Spinal cord (tissue), 10 donors: Measurements from ENCODE around the gene MORN5. TPM values are rescaled to one million over a fixed set of nuclear protein-coding genes. Genes with fewer than 3 reads are reported as not detected.

Experiments
- DNase-seq, 6 donors: peaks; one replicate each; pipeline versions ENCODE4 v3.0.0 to v3.0.0-alpha.2; 2013 to 2015; ENCODE audit warnings: low spot score in 6 of 6, low read depth in 4 of 6
- H3K27ac ChIP-seq: one replicate; pipeline ENCODE4 v1.5.1; 2013; ENCODE audit warnings: low read depth, low read length, control low read depth
- H3K27me3 ChIP-seq: one replicate; pipeline ENCODE4 v1.6.1; 2013; ENCODE audit warnings: low read length; ENCODE audit not compliant: control insufficient read depth, insufficient read depth
- H3K36me3 ChIP-seq: one replicate; pipeline ENCODE4 v1.6.1; 2013; ENCODE audit warnings: low read length; ENCODE audit not compliant: control insufficient read depth, insufficient read depth
- H3K4me1 ChIP-seq: one replicate; pipeline ENCODE4 v1.6.1; 2013; ENCODE audit warnings: low read length; ENCODE audit not compliant: control insufficient read depth, insufficient read depth
- H3K4me3 ChIP-seq: one replicate; pipeline ENCODE4 v1.5.1; 2013; ENCODE audit warnings: low read depth, low read length, control low read depth
- H3K9me3 ChIP-seq: one replicate; pipeline ENCODE4 v1.6.1; 2013; ENCODE audit warnings: low read length; ENCODE audit not compliant: control insufficient read depth, insufficient read depth
- WGBS: methylation state at CpG from one replicate; pipeline ENCODE4 v1.1.5; 2013; ENCODE audit warnings: missing lambda C conversion rate; ENCODE audit not compliant: insufficient coverage; 5-methylcytosine and 5-hydroxymethylcytosine counted together
- polyA plus RNA-seq, 2 donors: library from polyadenylated mRNA; unstranded; fragments of 120-200 nt; gene quantifications; one replicate each; pipeline ENCODE4 v1.2.1, GENCODE V29; 2013; ENCODE audit not compliant: insufficient read length in 2 of 2
- small RNA-seq: library from RNA; depleted of rRNA; stranded (forward); fragments of <200 nt; gene quantifications from one replicate; pipeline ENCODE3, GENCODE V24; 2014; ENCODE audit warnings: low replicate concordance
- total RNA-seq, 2 donors: library from RNA; depleted of rRNA in 1 of 2; stranded (reverse); fragments of 120-200 nt in 1 of 2; fragments of >200 nt in 1 of 2; gene quantifications; one replicate each; pipeline versions ENCODE4 v1.2.3 to v1.2.4, GENCODE V29; 2013 to 2014
- donor health status: healthy.

The MORN5 gene
- total and polyA plus RNA-seq, 4 donors: 5.8 to 18.7 (median 7.7) TPM

DNA sequence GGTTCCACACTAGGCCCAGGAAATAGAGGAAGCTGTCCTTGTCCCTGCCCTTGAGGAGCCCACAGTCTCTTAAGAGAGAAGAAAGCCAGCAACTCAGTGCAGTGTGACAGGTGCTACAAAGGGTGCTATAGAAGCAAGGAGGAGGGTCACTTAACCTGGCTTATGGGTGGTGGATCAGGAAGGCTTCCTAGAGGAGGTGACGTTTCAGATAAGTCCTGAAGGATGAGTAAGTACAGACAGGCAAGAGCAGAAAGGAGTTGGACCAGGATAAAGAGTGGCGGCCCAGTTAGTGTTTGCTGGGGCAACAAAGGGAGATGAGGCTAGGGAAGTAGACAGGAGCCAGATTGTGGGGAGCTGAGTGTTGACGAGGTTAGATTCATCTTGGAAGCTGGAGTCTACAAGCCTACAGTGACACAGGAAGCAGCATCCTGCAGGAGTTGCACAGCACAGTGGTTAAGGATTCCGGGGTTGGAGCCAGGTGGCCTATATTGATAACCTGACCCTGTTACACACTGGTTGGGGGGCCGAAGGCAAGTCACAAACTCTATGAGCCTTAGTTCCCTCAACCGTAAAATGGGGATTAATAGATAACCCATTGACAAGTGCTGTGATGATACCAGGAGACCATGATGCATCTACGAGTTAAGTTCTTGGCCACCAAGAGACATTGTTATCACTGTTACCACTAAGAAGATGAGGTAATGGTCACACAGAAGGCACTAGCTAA lies 74.5 kb downstream of the MORN5 start:
- H3K27ac ChIP-seq: no peak overlapping the region
- H3K36me3 ChIP-seq: no peaks in the 10 kb centered on the region
- no peak for DNase-seq
- WGBS: 82% methylated on average over 6 of the region's 7 CpGs
- H3K9me3 ChIP-seq: no peaks in the 10 kb centered on the region
- H3K27me3 ChIP-seq: peaks cover 48% of the 10 kb centered on the region
- no peak overlapping the region for H3K4me3 ChIP-seq
- peaks cover under 1% of the 10 kb centered on the region for H3K4me1 ChIP-seq

DNA sequence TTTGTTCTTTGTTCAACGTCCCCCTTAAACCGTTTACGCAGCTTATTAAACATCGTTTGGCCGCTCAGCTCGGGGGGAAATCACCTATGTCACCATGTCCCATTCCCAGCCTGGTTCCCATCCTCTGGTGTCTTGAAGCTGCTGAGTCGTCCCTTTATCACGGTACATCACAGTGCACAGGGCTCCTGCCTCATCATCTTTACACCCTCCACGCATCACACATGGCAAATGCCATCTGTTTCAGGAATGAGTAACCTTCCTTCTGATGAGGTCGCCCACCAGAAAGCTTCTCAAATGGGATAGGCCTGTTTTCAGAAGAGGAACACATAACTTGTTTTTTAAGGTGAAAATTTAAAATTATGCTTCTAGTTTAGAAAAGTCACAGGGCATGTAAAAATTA lies 77.0 kb downstream of the MORN5 start:
- WGBS: 82% methylated on average over 8 of the region's 10 CpGs
- no peaks in the 10 kb centered on the region for H3K4me1 ChIP-seq
- no peak for DNase-seq
- no peak overlapping the region for H3K27ac ChIP-seq
- H3K36me3 ChIP-seq: no peaks in the 10 kb centered on the region
- H3K27me3 ChIP-seq: peaks cover 23% of the 10 kb centered on the region
- H3K4me3 ChIP-seq: no peak overlapping the region
- H3K9me3 ChIP-seq: no peaks in the 10 kb centered on the region

GRCh38 chr9:122239722-122240121 lies 80.0 kb downstream of the MORN5 start:
- H3K36me3 ChIP-seq: peaks cover 9% of the 10 kb centered on the region
- H3K27ac ChIP-seq: no peak overlapping the region
- H3K9me3 ChIP-seq: no peaks in the 10 kb centered on the region
- H3K4me1 ChIP-seq: no peaks in the 10 kb centered on the region
- no peaks in the 10 kb centered on the region for H3K27me3 ChIP-seq
- H3K4me3 ChIP-seq: no peak overlapping the region
- 43% methylated on average over 1 of the region's 5 CpGs for WGBS
- no peak for DNase-seq

GRCh38 chr9:122244349-122244748 lies 84.6 kb downstream of the MORN5 start:
- Histone ChIP-seq H3K36me3 (peaks cover 16% of the 10 kb centered on the region), H3K4me3 (no peak overlapping the region), H3K27me3 (no peaks in the 10 kb centered on the region), H3K4me1 (no peaks in the 10 kb centered on the region), H3K9me3 (no peaks in the 10 kb centered on the region), H3K27ac (no peak overlapping the region)
- DNase-seq: peak in 1 of 6 donors; percentile 15
- 80% methylated on average over 1 of the region's 3 CpGs for WGBS

DNA sequence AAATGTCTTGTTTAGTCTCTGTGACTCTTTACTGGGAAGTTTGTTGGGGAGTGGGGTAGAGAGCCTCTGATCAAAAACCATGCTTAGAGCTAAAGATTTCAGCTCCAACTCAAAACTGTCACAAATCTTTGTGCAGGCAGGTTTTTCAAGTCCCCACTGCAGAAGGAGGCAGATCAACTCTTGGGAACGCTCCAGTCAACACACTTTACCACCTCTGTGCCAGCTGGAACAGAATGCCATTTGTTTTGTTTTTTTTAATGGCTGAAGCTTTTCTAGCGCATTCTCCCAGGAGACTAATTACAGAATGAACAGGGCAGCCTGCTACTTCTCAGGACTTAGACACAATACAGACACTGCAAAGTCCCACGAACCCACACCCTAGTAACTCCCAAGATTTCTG lies 87.0 kb downstream of the MORN5 start:
- Histone ChIP-seq H3K27ac (no peak overlapping the region), H3K4me3 (no peak overlapping the region), H3K4me1 (no peaks in the 10 kb centered on the region), H3K36me3 (peaks cover 21% of the 10 kb centered on the region), H3K9me3 (no peaks in the 10 kb centered on the region), H3K27me3 (no peaks in the 10 kb centered on the region)
- 40% methylated on average over 1 of the region's 3 CpGs for WGBS
- DNase-seq: no peak

- H3K36me3 ChIP-seq: peaks cover 12% of the 10 kb centered on the region
- DNase-seq: no peak
- no peaks in the 10 kb centered on the region for H3K9me3 ChIP-seq
- H3K4me1 ChIP-seq: no peaks in the 10 kb centered on the region
- 100% methylated on average over 4 of the region's 5 CpGs for WGBS
- H3K4me3 ChIP-seq: no peak overlapping the region
- H3K27ac ChIP-seq: no peak overlapping the region
- H3K27me3 ChIP-seq: no peaks in the 10 kb centered on the region
Measured at GRCh38 chr9:122248448-122248865, 88.7 kb downstream of the MORN5 start.

Small RNA genes within 50 kb of the gene (small RNA-seq; reads per million reads assigned to genes)
- not detected for gene MIR4478

Other genes starting within 250 kb of the MORN5 start
- gene TTLL11, start 66.6 kb upstream of the MORN5 start, total RNA-seq: 10 to 100 TPM; 12.3 to 17.1 TPM
- gene TTLL11, start 66.6 kb upstream of the MORN5 start, polyA plus RNA-seq: 10 to 100 TPM; 21.0 to 21.1 TPM
- 10 to 100 TPM; 46.0 to 59.4 TPM for gene NDUFA8, start 129 bp upstream of the MORN5 start, total RNA-seq
- gene NDUFA8, start 129 bp upstream of the MORN5 start, polyA plus RNA-seq: 100 to 1,000 TPM; 109 to 114 TPM
- 1 to 10 TPM in 1 of 2 donors, under 1 TPM in 1; 0.99 to 5.1 TPM for gene LHX6, start 69.0 kb downstream of the MORN5 start, total RNA-seq
- gene LHX6, start 69.0 kb downstream of the MORN5 start, polyA plus RNA-seq: 1 to 10 TPM; 3.2 to 3.3 TPM
- 10 to 100 TPM; 14.4 to 21.2 TPM for gene RBM18, start 104.9 kb downstream of the MORN5 start, total RNA-seq
- 10 to 100 TPM; 29.5 to 32.7 TPM for gene RBM18, start 104.9 kb downstream of the MORN5 start, polyA plus RNA-seq
- 10 to 100 TPM; 29.5 to 31.6 TPM for gene MRRF, start 105.0 kb downstream of the MORN5 start, total RNA-seq
- gene MRRF, start 105.0 kb downstream of the MORN5 start, polyA plus RNA-seq: 10 to 100 TPM; 23.5 to 26.1 TPM
- gene PTGS1, start 211.1 kb downstream of the MORN5 start, total RNA-seq: 1 to 10 TPM; 3.1 to 4.0 TPM
- 1 to 10 TPM; 3.0 to 5.6 TPM for gene PTGS1, start 211.1 kb downstream of the MORN5 start, polyA plus RNA-seq